HG03354 (cell line): ENCODE results near the gene FRMPD3.
"Not testable (repeated sequence)": the region's sequence is repeated elsewhere in the genome, so short reads cannot be mapped to it uniquely, and the experiment has no call there.

Source experiments
- ATAC-seq: cut with Tn5 transposase; IDR thresholded peaks from one replicate; pipeline ENCODE4 v1.9.1; 2021; ENCODE audit warnings: mild to moderate bottlenecking; ENCODE audit not compliant: unreplicated experiment, poor library complexity, severe bottlenecking

Gene FRMPD3

GRCh38 chrX:107471420-107471819 is 22.0 kb downstream of the FRMPD3 start:
- not testable (repeated sequence) for ATAC-seq

GRCh38 chrX:107477406-107477805 is 28.0 kb downstream of the FRMPD3 start:
- no peak for ATAC-seq

- ATAC-seq = no peak
Observed at GRCh38 chrX:107480272-107480671, 30.8 kb downstream of the FRMPD3 start.

- no peak for ATAC-seq
Observed at GRCh38 chrX:107482046-107482445, 32.6 kb downstream of the FRMPD3 start.

- no peak for ATAC-seq
Observed at GRCh38 chrX:107484002-107484726, 34.7 kb downstream of the FRMPD3 start.

GRCh38 chrX:107485013-107485412 is 35.6 kb downstream of the FRMPD3 start:
- ATAC-seq = no peak

- no peak for ATAC-seq
Observed at GRCh38 chrX:107493141-107493540, 43.7 kb downstream of the FRMPD3 start.

GRCh38 chrX:107496786-107497185 is 47.3 kb downstream of the FRMPD3 start:
- no peak for ATAC-seq
